Measurements from ENCODE around the gene AFDN. TPM values are rescaled to one million over a fixed set of nuclear protein-coding genes. Genes with fewer than 3 reads are reported as not detected.
A peak's percentile ranks its signal among the peaks of the same experiment; 100 is the strongest.

Gene AFDN
- total and polyA plus RNA-seq, 8 donors: 137 to 422 (median 284) TPM

- peak in 1 of 2 donors; percentile 20 for TF ChIP-seq CTCF (IDR thresholded peaks at IDR 0.05)
- Histone ChIP-seq H3K27ac (peak overlapping the region in 1 of 2 donors; percentile 41), H3K4me1 (peaks cover 0 to 44% of the 10 kb centered on the region in 2 donors), H3K4me3 (peak overlapping the region; percentile 49 to 62), H3K9me3 (no peaks in the 10 kb centered on the region), H3K36me3 (no peaks in the 10 kb centered on the region), H3K27me3 (peaks cover 0 to 62% of the 10 kb centered on the region in 2 donors)
- intact Hi-C loops (cut with DNase I): no loop called here
- ATAC-seq (peak; percentile 88), DNase-seq (peak; percentile 44 to 92 (median 70))
Measured at GRCh38 chr6:167826230-167826895, 348 bp upstream of the AFDN start.

GRCh38 chr6:167827583-167828324 lies 1.0 kb downstream of the AFDN start:
- H3K27ac ChIP-seq: peak overlapping the region; percentile 76 to 85
- H3K9me3 ChIP-seq: no peaks in the 10 kb centered on the region
- intact Hi-C loops (cut with DNase I): no loop called here
- peaks cover 0 to 56% of the 10 kb centered on the region in 2 donors for H3K4me1 ChIP-seq
- peaks cover 0 to 62% of the 10 kb centered on the region in 2 donors for H3K27me3 ChIP-seq
- TF ChIP-seq CTCF (IDR thresholded peaks at IDR 0.05): no peak
- peak overlapping the region; percentile 53 to 61 for H3K4me3 ChIP-seq
- ATAC-seq (peak; percentile 42), DNase-seq (peak in 3 of 4 donors; percentile 57 to 83 (median 62))
- no peaks in the 10 kb centered on the region for H3K36me3 ChIP-seq

- TF ChIP-seq CTCF (IDR thresholded peaks at IDR 0.05): no peak
- peak overlapping the region; percentile 76 to 85 for H3K27ac ChIP-seq
- intact Hi-C loops (cut with DNase I): no loop called here
- no peak for DNase-seq
- H3K27me3 ChIP-seq: peaks cover 0 to 62% of the 10 kb centered on the region in 2 donors
- peak; percentile 6 for ATAC-seq
- H3K9me3 ChIP-seq: no peaks in the 10 kb centered on the region
- H3K36me3 ChIP-seq: no peaks in the 10 kb centered on the region
- peak overlapping the region; percentile 53 to 61 for H3K4me3 ChIP-seq
- H3K4me1 ChIP-seq: peaks cover under 1 to 62% of the 10 kb centered on the region in 2 donors
Measured at GRCh38 chr6:167828325-167828956, 1.7 kb downstream of the AFDN start.

- DNase-seq: no peak
- Histone ChIP-seq H3K9me3 (no peaks in the 10 kb centered on the region), H3K36me3 (no peaks in the 10 kb centered on the region), H3K27ac (peak overlapping the region in 1 of 2 donors; percentile 28), H3K4me1 (peaks cover 4 to 70% of the 10 kb centered on the region in 2 donors), H3K4me3 (peak overlapping the region in 1 of 2 donors; percentile 61), H3K27me3 (peaks cover 0 to 57% of the 10 kb centered on the region in 2 donors)
- no peak for TF ChIP-seq CTCF (IDR thresholded peaks at IDR 0.05)
- intact Hi-C loops (cut with DNase I): no loop called here
- no peak for ATAC-seq
Measured at GRCh38 chr6:167829513-167829912, 2.8 kb downstream of the AFDN start.
